GM12878 (cell line): ENCODE data around the gene SMIM27. TPM values are rescaled to one million over a fixed set of nuclear protein-coding genes. Genes with fewer than 3 reads are reported as not detected.

Experiments used
- ATAC-seq: fragments of 200-7000 bp; cut with Tn5 transposase; 3 replicates; pipeline ENCODE4 v1.9.1; 2020; ENCODE audit warnings: mild to moderate bottlenecking, moderate library complexity
- BruUV-seq: library from RNA; stranded (reverse); fragments of 400-500 nt; replicated peaks from 2 replicates; lab custom pipeline; 2021; lab: Mats Ljungman, UMichigan
- CTCF ChIA-PET: fragments of 300-600 bp; sonication (Branson Sonifier 250); formaldehyde crosslinking; extraction: SDS; loops from one replicate; lab custom pipeline; 2021; ENCODE audit warnings: inconsistent platforms; lab: Yijun Ruan, JAX
- POLR2A ChIA-PET: fragments of 350-600 bp; formaldehyde crosslinking; extraction: SDS; loops from one replicate; lab custom pipeline; 2021; ENCODE audit warnings: inconsistent platforms; lab: Charles Lee
- RAD21 ChIA-PET: fragments of 300-600 bp; sonication (Branson Sonifier 250); formaldehyde crosslinking; loops from one replicate; lab custom pipeline; 2023; ENCODE audit warnings: antibody characterized with exemption; ENCODE audit not compliant: unreplicated experiment; lab: Charles Lee
- SMC1A ChIA-PET: fragments of 300-600 bp; sonication (Branson Sonifier 250); formaldehyde crosslinking; loops from one replicate; lab custom pipeline; 2023; ENCODE audit not compliant: unreplicated experiment, uncharacterized antibody; lab: Charles Lee
- DNase-seq: peaks from one replicate; pipeline ENCODE4 v3.0.0-alpha.2; 2011; ENCODE audit warnings: low read depth, low spot score
- FAIRE-seq: peaks from 3 replicates; lab custom pipeline; 2011; peaks lifted over from hg19 to GRCh38; lab: Jason Lieb, UNC
- H2AFZ ChIP-seq: 2 replicates; pipeline ENCODE4 v1.6.0; 2011; ENCODE audit warnings: low read depth, low read length, control low read depth; ENCODE audit not compliant: control insufficient read depth
- H3K27ac ChIP-seq: 2 replicates; pipeline ENCODE4 v1.5.1; 2011; ENCODE audit warnings: control low read depth; ENCODE audit not compliant: control insufficient read depth, insufficient read depth
- H3K27me3 ChIP-seq, 2 experiments: replicated peaks in 1 of 2; 2 replicates each; pipeline versions ENCODE4 v1.6.0 to v1.6.1; 2011; ENCODE audit warnings: low read length in 1 of 2; ENCODE audit not compliant: control insufficient read depth in 2 of 2, insufficient read depth in 2 of 2
- H3K36me3 ChIP-seq, 2 experiments: 2 replicates each; pipeline ENCODE4 v1.5.1; 2011; ENCODE audit warnings: low read length in 1 of 2; ENCODE audit not compliant: control insufficient read depth in 2 of 2, insufficient read depth in 2 of 2
- H3K4me1 ChIP-seq: 2 replicates; pipeline ENCODE4 v1.6.1; 2011; ENCODE audit warnings: mild to moderate bottlenecking, low read length, moderate library complexity, mixed read lengths; ENCODE audit not compliant: control insufficient read depth, insufficient read depth
- H3K4me2 ChIP-seq: 2 replicates; pipeline ENCODE4 v1.6.0; 2011; ENCODE audit warnings: control low read depth; ENCODE audit not compliant: control insufficient read depth, insufficient read depth
- H3K4me3 ChIP-seq: fragments of 200-600 bp; sonication (generic); 2 replicates; pipeline ENCODE4 v1.5.1; 2016
- H3K79me2 ChIP-seq: 2 replicates; pipeline ENCODE4 v1.6.0; 2011; ENCODE audit warnings: low read length; ENCODE audit not compliant: control insufficient read depth, insufficient read depth
- H3K9ac ChIP-seq: 2 replicates; pipeline ENCODE4 v1.8.0; 2011; ENCODE audit warnings: low read length, control low read depth, mixed read lengths; ENCODE audit not compliant: control insufficient read depth, insufficient read depth
- H3K9me3 ChIP-seq: replicated peaks from 3 replicates; pipeline ENCODE4 v1.5.1; 2011; ENCODE audit warnings: mild to moderate bottlenecking, low read length; ENCODE audit not compliant: control insufficient read depth, insufficient read depth
- H4K20me1 ChIP-seq: 2 replicates; pipeline ENCODE4 v1.6.0; 2011; ENCODE audit not compliant: control insufficient read depth, insufficient read depth
- SIN3A ChIP-seq: IDR thresholded peaks from 2 replicates; pipeline ENCODE4 v1.6.1; 2012; ENCODE audit warnings: low read depth, low read length, improper control_type of control experiment
- TCF3 ChIP-seq: IDR thresholded peaks from 2 replicates; pipeline ENCODE4 v1.6.1; 2012; ENCODE audit warnings: low read depth, mild to moderate bottlenecking, low read length, borderline replicate concordance; ENCODE audit not compliant: insufficient read depth
- WGBS: methylation state at CpG from one replicate; pipeline ENCODE4 v1.1.6; 2016; ENCODE audit warnings: low lambda C conversion rate; ENCODE audit not compliant: insufficient replicate concordance, insufficient coverage; ENCODE audit errors: missing lambda C conversion rate; 5-methylcytosine and 5-hydroxymethylcytosine counted together
- in situ Hi-C: fragments of 300-500 bp; cut with MboI; formaldehyde crosslinking; loops from 9 replicates; pipeline ENCODE4 v1.14.3; 2018; ENCODE audit warnings: mixed read lengths
- intact Hi-C: fragments of 100-400 bp; cut with micrococcal nuclease; formaldehyde crosslinking; loops from one replicate; pipeline ENCODE4 v1.14.2; 2022; ENCODE audit not compliant: unreplicated experiment
- polyA plus RNA-seq, 11 experiments: library from polyadenylated mRNA; depleted of rRNA in 4 of 11; unstranded in 6 of 11; stranded (reverse) in 5 of 11; fragments of >200 nt; fragmentation: Nextera tagmentation in 4 of 11; fragmentation: Illumina TruSeq in 1 of 11; extraction: Ambion mirVana in 4 of 11; extraction: Trizol in 1 of 11; gene quantifications; 1 replicate in 1 of 11; 2 replicates in 10 of 11; pipeline versions ENCODE4 v1.2.1 to v1.2.3, GENCODE V29; 2011 to 2016; ENCODE audit warnings: inconsistent platforms in 2 of 11, missing spikeins in 2 of 11, low read depth in 1 of 11
- total RNA-seq, 4 experiments: library from RNA; depleted of rRNA in 3 of 4; stranded (reverse); fragments of >200 nt in 3 of 4; fragmentation: Illumina TruSeq in 1 of 4; extraction: Trizol in 1 of 4; gene quantifications; 2 replicates each; pipeline versions ENCODE4 v1.2.1 to v1.2.3, GENCODE V29; 2013 to 2021
- TF ChIP-seq, protein P1 (sequence below): fragments of 150-350 bp; IDR thresholded peaks from 2 replicates; pipeline ENCODE4 v1.6.1; 2014; ENCODE audit warnings: mild to moderate bottlenecking, low read depth, low read length
- TF ChIP-seq, protein P2 (sequence below), 3 experiments: IDR thresholded peaks in 2 of 3; conservative IDR thresholded peaks in 1 of 3; 2 replicates each; pipeline ENCODE4 v1.5.1; 2011; ENCODE audit warnings: low read depth in 3 of 3, low read length in 3 of 3, mild to moderate bottlenecking in 3 of 3, control low read depth in 2 of 3, moderate library complexity in 2 of 3, inconsistent platforms in 1 of 3, mixed read lengths in 1 of 3; ENCODE audit not compliant: control insufficient read depth in 2 of 3, insufficient read depth in 1 of 3; ENCODE audit errors: extremely low read depth in 1 of 3
- TF ChIP-seq, protein P3 (sequence below): fragments of 450-650 bp; formaldehyde crosslinking; IDR thresholded peaks from 2 replicates; pipeline ENCODE4 v1.4.0; 2022; ENCODE audit warnings: mild to moderate bottlenecking, moderate library complexity
- TF ChIP-seq, protein P4 (sequence below): fragments of 450-650 bp; IDR thresholded peaks from 2 replicates; pipeline ENCODE4 v1.6.1; 2017; ENCODE audit warnings: low read depth, mild to moderate bottlenecking, moderate library complexity

SMIM27 gene
- total and polyA plus RNA-seq, 10 of the 15 experiments (the other 5 are each of a cell fraction or from before 2014, with no cell fraction given), result 12.2 to 47.3 (median 26.5) TPM

DNA sequence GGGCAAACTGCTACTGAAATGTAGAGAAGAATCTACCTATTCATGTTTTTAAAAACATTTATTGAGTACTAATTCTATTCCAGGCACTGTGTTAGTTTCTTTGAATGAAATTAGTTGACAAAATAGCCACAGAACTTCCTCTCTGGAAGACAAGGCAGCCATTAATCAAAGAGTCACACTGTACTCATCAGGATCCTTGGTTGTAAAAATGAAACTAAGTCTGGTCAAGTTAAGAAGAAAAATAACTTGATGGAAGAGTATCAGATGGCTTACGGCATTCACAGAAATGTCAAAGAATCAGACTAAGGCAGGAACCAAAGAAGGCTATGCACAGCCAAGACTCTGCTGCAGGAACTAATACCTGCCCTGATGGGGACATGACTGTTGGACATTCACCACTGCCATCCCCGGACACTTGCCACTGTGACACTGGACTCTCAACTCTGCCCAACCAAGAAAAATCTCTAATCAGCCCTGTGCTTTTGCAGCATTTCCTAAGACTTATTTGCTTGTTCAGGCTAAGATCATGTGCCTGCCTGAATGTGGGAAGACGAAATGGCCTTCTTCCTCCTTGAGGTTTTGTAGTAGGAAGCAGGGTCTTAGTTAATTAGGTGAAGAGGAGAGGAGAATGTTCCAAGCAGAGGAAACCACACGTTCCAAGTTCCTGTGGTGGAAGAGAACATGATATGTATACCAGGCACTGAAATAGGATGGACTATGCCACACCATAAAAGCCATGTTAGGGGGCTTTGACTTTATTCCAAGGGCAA, 44.2 kb downstream of the SMIM27 start:
- Histone ChIP-seq H3K9ac (no peak overlapping the region), H2AFZ (no peak overlapping the region), H3K27me3 (no peaks in the 10 kb centered on the region), H3K4me3 (no peak overlapping the region), H3K36me3 (no peaks in the 10 kb centered on the region), H3K4me2 (no peak overlapping the region), H4K20me1 (no peaks in the 10 kb centered on the region), H3K4me1 (no peaks in the 10 kb centered on the region)
- POLR2A ChIA-PET, result no interaction called here
- ATAC-seq, result no peak
- no TSS peak for BruUV-seq
- in situ Hi-C loops, result no loop called here
- no peak for DNase-seq
- 26% methylated on average over 4 of the region's 4 CpGs for WGBS
- CTCF ChIA-PET, result interaction anchor here (1.0 to 1.1 kb wide), 2 partner anchors 10 to 217 kb away, joined by 4 read pairs; no protein-coding TSS in a partner anchor
- TF ChIP-seq TCF3, result no peak
- TF ChIP-seq, protein P1, sequence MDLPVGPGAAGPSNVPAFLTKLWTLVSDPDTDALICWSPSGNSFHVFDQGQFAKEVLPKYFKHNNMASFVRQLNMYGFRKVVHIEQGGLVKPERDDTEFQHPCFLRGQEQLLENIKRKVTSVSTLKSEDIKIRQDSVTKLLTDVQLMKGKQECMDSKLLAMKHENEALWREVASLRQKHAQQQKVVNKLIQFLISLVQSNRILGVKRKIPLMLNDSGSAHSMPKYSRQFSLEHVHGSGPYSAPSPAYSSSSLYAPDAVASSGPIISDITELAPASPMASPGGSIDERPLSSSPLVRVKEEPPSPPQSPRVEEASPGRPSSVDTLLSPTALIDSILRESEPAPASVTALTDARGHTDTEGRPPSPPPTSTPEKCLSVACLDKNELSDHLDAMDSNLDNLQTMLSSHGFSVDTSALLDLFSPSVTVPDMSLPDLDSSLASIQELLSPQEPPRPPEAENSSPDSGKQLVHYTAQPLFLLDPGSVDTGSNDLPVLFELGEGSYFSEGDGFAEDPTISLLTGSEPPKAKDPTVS, result no peak
- TF ChIP-seq, all 136 proteins: peak for 0
- peak; percentile 18 for FAIRE-seq
- intact Hi-C loops, result no loop called here
- ChIA-PET SMC1A (no interaction called here), RAD21 (no interaction called here)
- no peak overlapping the region for H3K27ac ChIP-seq
- H3K9me3 ChIP-seq, result no peaks in the 10 kb centered on the region
- no peaks in the 10 kb centered on the region for H3K79me2 ChIP-seq

DNA sequence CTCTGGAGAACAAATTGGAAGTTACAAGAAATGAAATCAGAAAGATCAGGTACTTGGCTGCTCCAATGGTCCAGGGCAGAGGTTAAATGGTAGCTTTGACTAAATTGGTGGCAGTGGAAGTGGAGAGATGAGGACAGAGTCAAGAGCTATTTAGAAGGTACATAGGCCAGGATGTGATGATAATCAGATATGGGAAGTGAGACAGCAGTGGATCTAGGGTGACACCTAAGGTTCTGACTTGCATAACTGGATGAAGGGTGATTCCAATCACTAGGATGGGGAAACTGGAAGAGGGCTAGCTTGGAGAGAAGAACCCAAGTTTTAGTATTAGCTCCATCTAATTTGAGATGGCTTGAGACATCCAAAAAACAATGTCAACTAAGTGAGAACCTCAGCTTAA, 44.8 kb downstream of the SMIM27 start:
- SMC1A ChIA-PET, result no interaction called here
- FAIRE-seq (no peak), ATAC-seq (no peak), DNase-seq (no peak)
- no peaks in the 10 kb centered on the region for H4K20me1 ChIP-seq
- intact Hi-C loops, result no loop called here
- H3K4me2 ChIP-seq, result no peak overlapping the region
- no peaks in the 10 kb centered on the region for H3K4me1 ChIP-seq
- in situ Hi-C loops, result no loop called here
- no peaks in the 10 kb centered on the region for H3K36me3 ChIP-seq
- no peaks in the 10 kb centered on the region for H3K27me3 ChIP-seq
- CTCF ChIA-PET, result interaction anchor here (1.0 to 1.1 kb wide), 2 partner anchors 9 to 218 kb away, joined by 4 read pairs; no protein-coding TSS in a partner anchor
- no peaks in the 10 kb centered on the region for H3K9me3 ChIP-seq
- H3K9ac ChIP-seq, result no peak overlapping the region
- no peak overlapping the region for H3K27ac ChIP-seq
- H2AFZ ChIP-seq, result no peak overlapping the region
- RAD21 ChIA-PET, result no interaction called here
- no peak overlapping the region for H3K4me3 ChIP-seq
- no TSS peak for BruUV-seq
- no peaks in the 10 kb centered on the region for H3K79me2 ChIP-seq
- POLR2A ChIA-PET, result no interaction called here
- TF ChIP-seq SIN3A, result no peak
- TF ChIP-seq, protein P2, sequence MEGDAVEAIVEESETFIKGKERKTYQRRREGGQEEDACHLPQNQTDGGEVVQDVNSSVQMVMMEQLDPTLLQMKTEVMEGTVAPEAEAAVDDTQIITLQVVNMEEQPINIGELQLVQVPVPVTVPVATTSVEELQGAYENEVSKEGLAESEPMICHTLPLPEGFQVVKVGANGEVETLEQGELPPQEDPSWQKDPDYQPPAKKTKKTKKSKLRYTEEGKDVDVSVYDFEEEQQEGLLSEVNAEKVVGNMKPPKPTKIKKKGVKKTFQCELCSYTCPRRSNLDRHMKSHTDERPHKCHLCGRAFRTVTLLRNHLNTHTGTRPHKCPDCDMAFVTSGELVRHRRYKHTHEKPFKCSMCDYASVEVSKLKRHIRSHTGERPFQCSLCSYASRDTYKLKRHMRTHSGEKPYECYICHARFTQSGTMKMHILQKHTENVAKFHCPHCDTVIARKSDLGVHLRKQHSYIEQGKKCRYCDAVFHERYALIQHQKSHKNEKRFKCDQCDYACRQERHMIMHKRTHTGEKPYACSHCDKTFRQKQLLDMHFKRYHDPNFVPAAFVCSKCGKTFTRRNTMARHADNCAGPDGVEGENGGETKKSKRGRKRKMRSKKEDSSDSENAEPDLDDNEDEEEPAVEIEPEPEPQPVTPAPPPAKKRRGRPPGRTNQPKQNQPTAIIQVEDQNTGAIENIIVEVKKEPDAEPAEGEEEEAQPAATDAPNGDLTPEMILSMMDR (IDR thresholded peaks at IDR 0.05 in 2 of 3, conservative IDR thresholded peaks at IDR 0.05 in 1 of 3; ENCODE audit: control insufficient read depth in 2 of 3, extremely low read depth in 1 of 3, insufficient read depth in 1 of 3, low read depth in 3 of 3, low read length in 3 of 3), result no peak
- TF ChIP-seq, protein P3, sequence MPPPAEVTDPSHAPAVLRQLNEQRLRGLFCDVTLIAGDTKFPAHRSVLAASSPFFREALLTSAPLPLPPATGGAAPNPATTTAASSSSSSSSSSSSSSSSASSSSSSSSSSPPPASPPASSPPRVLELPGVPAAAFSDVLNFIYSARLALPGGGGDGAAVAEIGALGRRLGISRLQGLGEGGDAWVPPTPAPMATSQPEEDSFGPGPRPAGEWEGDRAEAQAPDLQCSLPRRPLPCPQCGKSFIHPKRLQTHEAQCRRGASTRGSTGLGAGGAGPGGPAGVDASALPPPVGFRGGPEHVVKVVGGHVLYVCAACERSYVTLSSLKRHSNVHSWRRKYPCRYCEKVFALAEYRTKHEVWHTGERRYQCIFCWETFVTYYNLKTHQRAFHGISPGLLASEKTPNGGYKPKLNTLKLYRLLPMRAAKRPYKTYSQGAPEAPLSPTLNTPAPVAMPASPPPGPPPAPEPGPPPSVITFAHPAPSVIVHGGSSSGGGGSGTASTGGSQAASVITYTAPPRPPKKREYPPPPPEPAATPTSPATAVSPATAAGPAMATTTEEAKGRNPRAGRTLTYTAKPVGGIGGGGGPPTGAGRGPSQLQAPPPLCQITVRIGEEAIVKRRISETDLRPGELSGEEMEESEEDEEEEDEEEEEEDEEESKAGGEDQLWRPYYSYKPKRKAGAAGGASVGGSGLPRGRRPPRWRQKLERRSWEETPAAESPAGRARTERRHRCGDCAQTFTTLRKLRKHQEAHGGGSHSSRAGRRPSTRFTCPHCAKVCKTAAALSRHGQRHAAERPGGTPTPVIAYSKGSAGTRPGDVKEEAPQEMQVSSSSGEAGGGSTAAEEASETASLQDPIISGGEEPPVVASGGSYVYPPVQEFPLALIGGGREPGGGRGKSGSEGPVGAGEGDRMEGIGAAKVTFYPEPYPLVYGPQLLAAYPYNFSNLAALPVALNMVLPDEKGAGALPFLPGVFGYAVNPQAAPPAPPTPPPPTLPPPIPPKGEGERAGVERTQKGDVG (CRISPR knock-in tag), result no peak
- TF ChIP-seq, protein P4, sequence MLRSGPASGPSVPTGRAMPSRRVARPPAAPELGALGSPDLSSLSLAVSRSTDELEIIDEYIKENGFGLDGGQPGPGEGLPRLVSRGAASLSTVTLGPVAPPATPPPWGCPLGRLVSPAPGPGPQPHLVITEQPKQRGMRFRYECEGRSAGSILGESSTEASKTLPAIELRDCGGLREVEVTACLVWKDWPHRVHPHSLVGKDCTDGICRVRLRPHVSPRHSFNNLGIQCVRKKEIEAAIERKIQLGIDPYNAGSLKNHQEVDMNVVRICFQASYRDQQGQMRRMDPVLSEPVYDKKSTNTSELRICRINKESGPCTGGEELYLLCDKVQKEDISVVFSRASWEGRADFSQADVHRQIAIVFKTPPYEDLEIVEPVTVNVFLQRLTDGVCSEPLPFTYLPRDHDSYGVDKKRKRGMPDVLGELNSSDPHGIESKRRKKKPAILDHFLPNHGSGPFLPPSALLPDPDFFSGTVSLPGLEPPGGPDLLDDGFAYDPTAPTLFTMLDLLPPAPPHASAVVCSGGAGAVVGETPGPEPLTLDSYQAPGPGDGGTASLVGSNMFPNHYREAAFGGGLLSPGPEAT, result no peak
